ENCODE data around the gene ARHGEF4.

ARHGEF4 gene

DNA sequence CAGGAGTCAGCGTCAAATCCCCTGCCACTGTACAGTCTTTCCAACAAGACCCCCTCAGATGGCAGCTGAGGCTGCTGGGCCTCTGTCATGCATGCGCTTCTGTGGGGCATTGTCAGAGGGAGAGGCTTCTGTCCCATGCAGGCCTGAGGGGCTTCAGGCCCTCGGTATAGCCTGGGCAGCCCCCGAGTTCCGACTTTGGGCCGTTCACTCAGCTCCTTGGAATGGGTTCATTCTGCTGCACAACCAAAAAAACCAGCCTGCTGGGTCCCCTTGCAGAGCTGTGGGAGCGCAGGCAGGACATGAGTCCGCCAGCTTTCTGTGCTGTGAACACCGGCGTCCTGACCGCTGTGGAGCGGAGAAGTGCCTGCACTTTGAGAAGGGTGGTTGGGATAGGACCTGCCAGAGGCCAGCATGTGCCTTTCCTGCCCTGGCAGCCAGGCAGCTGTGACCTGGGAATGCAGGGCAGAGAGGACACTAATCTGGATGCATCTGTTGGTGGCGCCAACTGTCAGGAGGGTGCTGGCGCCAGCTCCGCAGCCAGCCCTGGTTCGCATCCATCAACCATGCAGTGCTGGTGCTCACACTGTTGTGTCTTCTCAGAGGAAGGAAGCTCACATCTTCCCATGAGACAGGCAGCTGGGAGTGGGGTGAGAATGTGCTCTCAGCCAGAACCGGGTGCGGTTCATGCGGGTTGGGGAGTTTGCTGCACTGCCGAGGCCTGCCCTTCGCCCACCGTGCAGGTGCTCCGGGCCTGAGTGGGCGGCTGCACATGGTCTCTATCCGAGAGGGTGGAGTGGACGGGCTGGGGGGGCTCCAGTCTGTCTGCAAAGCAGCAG, 14.3 kb downstream of the ARHGEF4 start:
- no peak for DNase-seq (ENCODE audit: low spot score)

DNA sequence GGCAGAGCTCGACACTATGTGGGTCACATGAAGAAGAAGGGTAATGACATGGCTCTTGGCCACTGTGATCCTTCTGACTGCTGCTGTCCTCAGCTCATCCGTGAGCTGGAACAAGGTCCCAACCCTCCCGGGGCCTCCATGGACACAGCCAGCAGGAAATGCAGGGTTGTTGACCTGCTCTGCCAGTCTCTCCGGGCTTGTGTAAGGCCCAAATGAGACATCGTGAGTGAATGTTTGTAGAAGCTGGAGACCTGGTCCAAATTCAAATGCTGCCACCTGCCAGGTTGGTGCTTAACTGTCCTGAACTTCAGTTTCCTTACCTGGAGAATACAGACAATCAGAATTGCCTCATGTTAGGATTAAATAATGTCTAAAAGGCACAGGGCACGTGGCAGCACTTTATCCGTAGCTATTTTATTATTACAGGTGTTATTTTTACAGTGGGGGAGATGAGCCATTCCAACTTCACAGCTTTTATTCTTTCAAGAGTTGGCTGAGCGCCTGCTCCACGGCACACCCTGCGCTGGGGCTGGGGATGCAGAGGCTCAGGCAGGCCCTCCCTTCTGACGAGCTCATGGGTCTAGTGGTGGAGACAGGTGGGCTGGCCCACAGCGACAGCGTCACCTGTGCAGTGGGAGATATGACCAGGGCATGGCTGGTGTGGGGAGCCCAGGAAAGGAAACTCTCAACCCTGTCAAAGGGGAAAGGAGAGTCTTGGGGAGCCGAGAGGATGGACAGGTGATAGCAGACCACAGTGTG, 15.1 kb downstream of the ARHGEF4 start:
- DNase-seq (ENCODE audit: low spot score): no peak

DNA sequence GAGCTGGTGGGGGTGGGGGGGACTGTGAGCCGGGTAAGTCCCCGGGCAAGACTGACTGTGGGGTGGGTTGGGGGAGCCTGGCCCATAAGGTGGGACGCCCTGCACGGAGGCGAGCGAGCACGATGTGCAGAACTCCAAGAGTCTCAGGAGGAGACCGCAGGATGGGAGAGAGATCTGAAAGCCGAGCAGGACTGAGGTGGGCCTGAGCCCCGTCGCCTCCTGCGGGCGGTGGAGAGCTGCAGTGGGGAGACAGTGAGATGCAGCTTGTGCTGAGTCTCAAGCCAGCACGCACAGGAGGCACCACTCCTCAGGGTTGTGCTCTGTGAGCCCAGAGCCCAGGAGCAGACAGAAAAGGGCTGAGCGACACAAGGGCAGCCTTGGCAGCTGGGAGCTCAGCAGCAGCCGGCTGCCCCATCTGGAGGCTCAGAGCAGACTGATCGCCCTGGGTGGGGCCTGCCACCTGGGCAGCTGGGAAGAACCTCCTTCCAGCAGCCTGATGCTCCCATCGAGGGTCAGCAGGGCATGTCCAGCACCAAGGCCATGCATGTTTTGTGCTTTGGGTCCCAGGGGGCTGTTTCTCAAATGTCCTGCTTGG, 15.9 kb downstream of the ARHGEF4 start:
- DNase-seq (ENCODE audit: low spot score): no peak

- DNase-seq (ENCODE audit: low spot score): no peak
These were observed 16.7 kb downstream of the ARHGEF4 start for GRCh38 chr2:130853391-130853790.

DNA sequence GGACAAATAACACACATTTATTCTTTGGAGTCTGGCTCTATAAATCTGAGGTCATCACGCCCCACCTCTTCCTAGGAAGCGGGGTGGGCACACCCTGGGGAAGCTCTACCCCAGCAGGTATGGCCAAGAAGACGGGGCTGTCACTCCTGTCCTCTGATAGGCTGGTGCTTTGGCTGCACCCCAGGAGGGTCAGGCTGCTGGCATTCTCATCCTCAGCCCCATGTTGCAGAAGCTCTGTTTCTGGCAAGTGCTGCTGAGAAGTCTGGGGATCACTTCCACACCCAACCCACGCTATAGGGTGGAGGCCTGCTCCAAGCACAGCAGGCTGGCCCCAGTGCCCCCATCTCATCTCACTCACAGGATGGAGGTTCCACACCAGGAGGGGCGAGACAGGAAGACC, 17.6 kb downstream of the ARHGEF4 start:
- DNase-seq (ENCODE audit: low spot score): no peak

GRCh38 chr2:130864830-130865800, 28.4 kb downstream of the ARHGEF4 start:
- no peak for DNase-seq (ENCODE audit: low spot score)

- DNase-seq (ENCODE audit: low spot score): no peak
These were observed 32.9 kb downstream of the ARHGEF4 start for GRCh38 chr2:130869441-130870160.

- DNase-seq (ENCODE audit: low spot score): no peak
These were observed 33.4 kb downstream of the ARHGEF4 start for GRCh38 chr2:130870161-130870485.

DNA sequence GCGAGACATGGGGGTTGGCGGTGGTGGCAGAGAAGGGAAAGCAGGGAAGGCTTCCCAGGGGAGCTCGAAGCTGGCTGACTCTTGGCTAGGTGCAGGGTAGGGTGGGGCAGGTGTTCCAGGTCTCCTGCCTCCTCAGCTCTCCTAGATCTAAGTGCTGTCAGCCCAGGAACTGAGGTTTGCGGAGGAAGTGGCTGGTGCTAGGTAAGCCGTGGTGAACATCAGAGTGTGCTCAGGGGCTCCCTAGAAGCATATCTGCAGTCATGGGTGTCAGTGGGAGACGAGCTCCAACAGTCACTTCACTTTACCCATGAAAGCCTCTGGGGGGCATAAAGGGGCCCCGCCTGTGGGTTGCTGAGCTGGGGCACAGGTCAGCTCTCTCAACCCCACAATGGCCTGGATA, 34.1 kb downstream of the ARHGEF4 start:
- no peak for DNase-seq (ENCODE audit: low spot score)

DNA sequence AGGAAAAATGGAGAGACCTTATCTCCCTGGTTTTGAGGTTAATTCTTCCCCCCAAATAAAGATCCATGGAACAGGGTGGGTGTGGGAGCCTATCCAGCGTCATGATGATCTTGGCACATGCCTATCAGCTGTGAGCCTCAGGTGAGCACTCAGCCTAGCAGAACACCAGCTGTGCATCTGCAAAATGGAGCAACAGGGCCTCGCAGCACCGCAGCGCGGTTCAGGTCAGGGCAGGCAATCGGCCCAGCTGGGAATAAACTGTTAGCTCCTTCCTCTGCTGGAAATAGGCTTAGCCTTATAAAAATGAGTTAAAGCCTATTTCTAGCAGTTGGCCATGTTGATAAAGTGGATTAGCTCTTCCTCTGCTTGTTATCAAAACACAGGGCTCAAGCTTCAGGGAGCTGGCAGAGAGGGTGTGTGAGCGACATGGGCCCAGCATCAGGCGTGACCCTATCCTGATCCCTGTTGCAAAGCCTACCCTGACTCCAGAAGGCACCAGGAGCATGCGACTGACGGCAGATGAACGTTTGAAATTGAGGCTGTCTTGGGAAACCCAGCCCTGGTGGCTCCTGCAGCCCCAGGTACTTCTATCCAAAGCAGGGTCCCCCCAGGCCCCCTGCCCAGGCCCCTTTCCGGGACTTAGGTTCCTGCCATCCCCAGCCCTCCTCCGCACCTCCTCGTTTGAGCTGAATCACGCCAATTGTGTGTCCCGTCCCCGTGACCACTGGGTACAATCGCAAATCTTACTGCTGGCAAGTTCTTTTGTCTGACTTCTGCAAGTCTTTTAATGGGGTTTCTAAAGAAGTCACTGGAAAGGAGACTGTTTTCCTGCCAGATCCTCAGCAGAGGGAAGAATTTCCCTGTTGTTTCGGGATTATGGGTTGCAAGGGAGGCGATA, 35.4 kb downstream of the ARHGEF4 start:
- no peak for DNase-seq (ENCODE audit: low spot score)

- DNase-seq (ENCODE audit: low spot score): no peak
These were observed 36.0 kb downstream of the ARHGEF4 start for GRCh38 chr2:130872741-130873125.

DNA sequence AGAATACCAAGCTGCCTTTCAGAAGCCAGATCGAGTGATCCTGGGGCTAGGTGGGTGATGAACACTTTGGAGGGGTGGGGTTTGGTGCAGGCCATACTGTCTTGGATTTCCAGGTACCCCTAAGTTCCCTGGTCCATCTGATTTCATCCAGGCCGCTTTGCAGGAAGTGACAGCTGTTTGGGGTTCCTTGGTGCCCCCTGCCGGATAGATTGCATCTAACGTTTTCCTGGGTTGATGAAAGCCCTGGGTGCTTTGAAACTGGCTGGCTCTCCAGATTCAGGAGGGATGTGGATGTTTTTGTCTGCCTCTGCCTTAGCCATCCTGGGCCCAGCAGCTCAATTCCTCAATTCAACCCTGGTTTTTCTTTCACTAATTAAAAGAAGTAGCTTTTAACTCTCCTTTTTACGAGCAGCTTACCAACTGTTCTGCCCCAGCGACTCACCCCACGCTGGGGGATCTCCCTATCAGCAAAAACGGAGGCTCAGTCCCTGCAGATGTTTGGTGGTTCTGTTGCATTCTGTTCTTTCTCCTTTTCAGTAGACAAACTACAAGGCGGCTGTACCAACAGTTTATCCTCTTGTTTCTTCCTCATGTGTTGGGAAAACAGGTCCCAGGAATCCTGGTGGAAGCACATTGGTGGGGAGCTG, 37.1 kb downstream of the ARHGEF4 start:
- peak; percentile 83 for DNase-seq (ENCODE audit: low spot score)

GRCh38 chr2:130874512-130874911, 37.8 kb downstream of the ARHGEF4 start:
- no peak for DNase-seq (ENCODE audit: low spot score)

DNA sequence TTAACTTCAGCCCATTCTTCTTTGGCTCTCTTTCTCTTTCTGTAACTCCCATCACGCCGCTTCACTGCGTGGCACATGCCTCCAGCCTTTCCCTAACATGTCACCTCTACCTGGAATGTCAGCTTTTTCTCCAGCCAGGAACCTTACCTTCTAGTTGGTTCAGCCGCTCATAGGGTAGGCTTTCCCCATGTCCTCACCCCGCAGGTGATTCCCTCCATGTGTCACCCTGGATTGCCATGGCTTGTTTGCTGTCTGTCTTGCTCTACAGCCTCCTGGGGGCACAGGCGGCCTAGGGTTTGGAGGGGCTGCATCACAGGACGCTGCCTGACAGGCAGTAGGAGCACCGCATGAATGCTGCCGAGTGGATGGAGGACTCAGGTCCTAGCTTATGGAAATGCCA, 39.2 kb downstream of the ARHGEF4 start:
- DNase-seq (ENCODE audit: low spot score): no peak

- no peak for DNase-seq (ENCODE audit: low spot score)
These were observed 40.5 kb downstream of the ARHGEF4 start for GRCh38 chr2:130877258-130877657.

DNA sequence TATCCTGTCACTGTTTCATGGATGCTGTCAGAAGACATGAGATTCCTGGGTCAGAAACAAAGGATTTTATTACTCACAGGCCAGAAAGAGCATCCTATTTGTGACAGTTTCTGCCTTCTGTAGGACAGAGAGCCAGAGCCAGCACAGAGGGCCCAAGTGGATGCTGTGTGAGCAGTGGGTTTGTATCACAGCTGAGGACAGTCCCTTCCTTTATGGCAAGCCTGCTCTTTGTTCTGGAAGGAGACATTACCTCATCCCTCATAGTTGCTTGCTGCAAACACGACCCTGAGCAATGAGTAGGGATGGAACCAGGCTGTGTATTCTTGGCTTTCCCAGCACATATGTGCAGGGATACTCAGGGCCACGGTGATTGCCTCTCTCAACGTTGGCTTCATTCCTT, 41.6 kb downstream of the ARHGEF4 start:
- DNase-seq (ENCODE audit: low spot score): no peak

- no peak for DNase-seq (ENCODE audit: low spot score)
These were observed 42.2 kb downstream of the ARHGEF4 start for GRCh38 chr2:130878933-130879332.

- no peak for DNase-seq (ENCODE audit: low spot score)
These were observed 45.5 kb downstream of the ARHGEF4 start for GRCh38 chr2:130882111-130882690.

DNA sequence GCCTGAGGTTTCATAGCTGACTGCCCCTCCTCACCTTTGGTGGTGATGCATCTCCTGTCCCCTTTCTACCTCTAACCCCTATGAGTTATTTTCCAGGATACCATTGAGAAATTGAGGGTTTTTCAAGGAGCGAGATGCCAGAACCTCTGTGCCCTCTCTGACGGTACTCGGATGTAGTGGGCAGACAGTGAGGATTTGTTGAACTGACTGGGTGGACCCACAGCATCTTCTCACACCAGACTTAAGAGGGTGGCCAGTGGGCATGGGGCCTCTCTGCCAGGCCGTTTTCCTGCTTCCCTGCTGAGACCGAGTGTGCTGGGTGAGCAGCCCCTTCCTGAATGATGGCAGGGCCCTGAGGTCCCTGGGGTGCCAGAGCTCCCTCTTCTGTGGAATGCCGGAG, 46.3 kb downstream of the ARHGEF4 start:
- no peak for DNase-seq (ENCODE audit: low spot score)
